Type B pancreatic cell (in vitro differentiated cells): Measurements from ENCODE around the gene OR8K3. TPM values are rescaled to one million over a fixed set of nuclear protein-coding genes. Genes with fewer than 3 reads are reported as not detected.
A peak's percentile ranks its signal among the peaks of the same experiment; 100 is the strongest.

ENCODE experiments used
- DNase-seq: peaks from one replicate; pipeline ENCODE4 v3.0.0; 2021; ENCODE audit warnings: mixed read lengths; ENCODE audit not compliant: unreplicated experiment; ENCODE audit errors: extremely low spot score
- H3K27ac Mint-ChIP-seq: 2 replicates; pipeline ENCODE4 v1.8.0; 2021; ENCODE audit warnings: mild to moderate bottlenecking, mixed read lengths
- H3K27me3 Mint-ChIP-seq: 2 replicates; pipeline ENCODE4 v1.8.0; 2021; ENCODE audit warnings: mixed read lengths
- H3K36me3 Mint-ChIP-seq: 2 replicates; pipeline ENCODE4 v1.8.0; 2021; ENCODE audit warnings: mixed read lengths
- H3K4me1 Mint-ChIP-seq: one replicate; pipeline ENCODE4 v1.8.0; 2021; ENCODE audit warnings: mixed read lengths; ENCODE audit not compliant: unreplicated experiment
- H3K4me3 Mint-ChIP-seq: 2 replicates; pipeline ENCODE4 v1.8.0; 2021; ENCODE audit warnings: mild to moderate bottlenecking, mixed read lengths
- H3K9me3 Mint-ChIP-seq: 2 replicates; pipeline ENCODE4 v1.8.0; 2021; ENCODE audit warnings: mixed read lengths
- CTCF ChIP-seq: fragments of 200-600 bp; sonication (generic); conservative IDR thresholded peaks from 2 replicates; pipeline ENCODE4 v1.5.0; 2021; ENCODE audit warnings: antibody characterized with exemption, mild to moderate bottlenecking
- total RNA-seq: library from RNA; stranded (reverse); gene quantifications from 2 replicates; pipeline ENCODE4 v1.2.1, GENCODE V29; 2021; ENCODE audit warnings: low replicate concordance

The OR8K3 gene
- total RNA-seq, 1 donor from 2014 or later, result not detected

GRCh38 chr11:56307836-56308235, 7.1 kb upstream of the OR8K3 start:
- Mint-ChIP-seq H3K4me3 (no peak overlapping the region), H3K27me3 (no peaks in the 10 kb centered on the region), H3K4me1 (no peaks in the 10 kb centered on the region), H3K36me3 (no peaks in the 10 kb centered on the region), H3K9me3 (no peaks in the 10 kb centered on the region), H3K27ac (no peak overlapping the region)
- no peak for TF ChIP-seq CTCF
- DNase-seq, result no peak

GRCh38 chr11:56331861-56332491, 17.0 kb downstream of the OR8K3 start:
- Mint-ChIP-seq H3K36me3 (no peaks in the 10 kb centered on the region), H3K4me1 (no peaks in the 10 kb centered on the region), H3K27me3 (no peaks in the 10 kb centered on the region), H3K27ac (no peak overlapping the region), H3K4me3 (no peak overlapping the region), H3K9me3 (no peaks in the 10 kb centered on the region)
- DNase-seq, result peak; percentile 64
- TF ChIP-seq CTCF, result no peak

- no peak for TF ChIP-seq CTCF
Measured at GRCh38 chr11:56333156-56333555, 18.2 kb downstream of the OR8K3 start.

GRCh38 chr11:56340289-56340688, 25.3 kb downstream of the OR8K3 start:
- no peak overlapping the region for H3K27ac Mint-ChIP-seq
- H3K4me3 Mint-ChIP-seq, result no peak overlapping the region
- no peaks in the 10 kb centered on the region for H3K9me3 Mint-ChIP-seq
- no peaks in the 10 kb centered on the region for H3K36me3 Mint-ChIP-seq
- no peak for DNase-seq
- H3K4me1 Mint-ChIP-seq, result no peaks in the 10 kb centered on the region
- H3K27me3 Mint-ChIP-seq, result no peaks in the 10 kb centered on the region
- TF ChIP-seq CTCF, result no peak

More at GRCh38 chr11:56333156-56333555, 18.2 kb downstream of the OR8K3 start:
- no peak for DNase-seq
- Mint-ChIP-seq H3K27me3 (no peaks in the 10 kb centered on the region), H3K4me1 (no peaks in the 10 kb centered on the region), H3K36me3 (no peaks in the 10 kb centered on the region), H3K9me3 (no peaks in the 10 kb centered on the region), H3K27ac (no peak overlapping the region), H3K4me3 (no peak overlapping the region)

- H3K27ac Mint-ChIP-seq, result no peak within 1 kb of the TSS
- no peaks in the 10 kb centered on the region for H3K4me1 Mint-ChIP-seq
- no peak for TF ChIP-seq CTCF
- no peak within 1 kb of the TSS for H3K4me3 Mint-ChIP-seq
- no peaks in the 10 kb centered on the region for H3K27me3 Mint-ChIP-seq
- no peak for DNase-seq
- no peaks in the 10 kb centered on the region for H3K36me3 Mint-ChIP-seq
- no peaks in the 10 kb centered on the region for H3K9me3 Mint-ChIP-seq
Measured at GRCh38 chr11:56345739-56346138, 30.8 kb downstream of the OR8K3 start, which contains the start of gene OR8K1. OR8K1 (plus strand) TSS chr11:56346039; CDS start chr11:56346039, 0 bp downstream.
